Measurements from ENCODE around the gene SNRNP35.
"Not testable (repeated sequence)": the region's sequence is repeated elsewhere in the genome, so short reads cannot be mapped to it uniquely, and the experiment has no call there.

Gene SNRNP35

DNA sequence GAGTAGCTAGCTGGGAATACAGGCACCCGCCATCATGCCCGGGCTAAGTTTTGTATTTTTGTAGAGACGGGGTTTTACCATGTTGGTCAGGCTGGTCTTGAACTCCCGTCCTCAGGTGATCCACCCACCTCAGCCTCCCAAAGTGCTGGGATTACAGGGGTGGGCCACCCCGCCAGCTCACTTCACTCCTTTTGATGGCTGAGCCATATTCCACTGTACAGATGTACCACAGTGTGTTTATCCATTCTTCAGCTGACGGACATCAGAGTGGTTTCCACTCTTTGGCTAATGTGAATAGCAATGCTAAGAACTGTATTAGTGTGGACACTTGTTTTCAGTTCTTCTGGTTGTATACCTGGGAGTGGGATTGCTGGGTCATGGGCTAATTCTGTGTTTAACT is 29.5 kb downstream of the SNRNP35 start:
- in situ Hi-C loops (cut with MboI; ENCODE audit: low sequenced_read_pairs), result no loop called here

DNA sequence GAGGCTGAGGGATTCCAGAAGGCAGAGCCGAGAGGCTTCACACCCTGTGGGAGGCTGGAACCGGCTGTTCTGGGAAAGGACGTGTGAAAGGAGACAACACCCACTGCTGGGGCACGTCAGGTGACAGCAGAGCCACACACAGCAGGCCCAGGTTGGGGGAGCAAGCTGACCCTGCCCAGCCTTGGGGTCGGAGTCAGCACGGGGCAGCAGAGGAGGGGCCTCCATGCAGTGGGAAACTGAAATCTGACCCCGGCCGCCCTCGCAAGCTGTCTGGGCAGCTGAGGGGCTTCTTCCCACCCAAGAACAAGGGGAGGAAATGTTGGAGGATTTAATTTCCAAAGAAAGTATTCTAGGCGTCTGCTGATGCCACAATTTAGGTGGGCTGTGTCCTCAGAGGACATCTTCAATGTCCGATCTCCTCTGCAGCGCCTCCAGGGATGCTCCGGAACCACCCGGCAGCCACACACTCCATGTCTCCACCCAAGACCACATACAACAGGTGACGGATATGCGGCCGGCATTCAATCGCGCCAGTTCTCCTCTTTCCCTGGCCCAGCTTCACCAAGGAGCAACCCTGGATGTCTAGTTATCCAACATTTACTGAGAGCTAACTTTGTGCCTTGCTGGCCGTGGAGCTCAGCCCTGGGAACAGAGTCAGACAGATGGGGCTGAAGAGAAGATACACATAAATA is 30.7 kb downstream of the SNRNP35 start:
- in situ Hi-C loops (cut with MboI; ENCODE audit: low sequenced_read_pairs), result no loop called here

DNA sequence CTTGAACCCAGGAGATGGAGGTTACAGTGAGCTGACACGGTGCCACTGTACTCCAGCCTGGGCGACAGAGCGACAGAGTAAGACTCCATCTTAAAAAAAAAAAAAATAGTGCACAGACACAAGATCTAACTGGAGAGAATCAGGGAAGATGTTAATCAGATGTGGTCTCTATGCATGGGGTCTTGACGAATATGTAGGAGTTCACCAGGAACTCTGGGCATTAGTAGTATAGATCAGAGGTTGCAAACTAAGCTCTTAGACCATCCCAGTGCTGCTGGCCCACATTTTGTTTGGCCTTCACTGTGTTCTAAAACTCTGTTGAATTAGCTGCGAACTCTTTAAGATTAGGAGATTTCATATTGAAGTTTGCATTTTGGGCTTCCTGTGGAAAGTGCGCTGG is 31.6 kb downstream of the SNRNP35 start:
- in situ Hi-C loops (cut with MboI; ENCODE audit: low sequenced_read_pairs), result no loop called here

DNA sequence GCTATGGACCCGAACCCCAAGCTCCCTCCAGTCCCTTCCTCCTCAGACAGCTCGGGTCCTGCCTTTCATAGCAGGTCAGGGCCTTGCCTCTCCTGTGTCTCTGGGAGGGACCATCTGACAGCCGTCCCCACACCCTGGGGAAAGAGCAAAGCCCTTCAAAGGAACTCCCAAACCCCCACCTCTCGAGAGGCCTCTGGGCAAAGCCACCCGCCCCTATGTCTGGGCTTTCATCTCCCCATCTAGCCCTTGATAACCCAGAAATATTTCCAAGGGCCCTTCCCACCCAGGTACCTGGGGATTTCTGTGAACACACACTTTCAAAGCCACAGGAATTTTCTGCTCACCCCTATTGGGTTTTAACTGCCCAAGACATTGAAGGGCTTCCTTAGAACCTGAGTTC is 32.1 kb downstream of the SNRNP35 start:
- in situ Hi-C loops (cut with MboI; ENCODE audit: low sequenced_read_pairs), result no loop called here

DNA sequence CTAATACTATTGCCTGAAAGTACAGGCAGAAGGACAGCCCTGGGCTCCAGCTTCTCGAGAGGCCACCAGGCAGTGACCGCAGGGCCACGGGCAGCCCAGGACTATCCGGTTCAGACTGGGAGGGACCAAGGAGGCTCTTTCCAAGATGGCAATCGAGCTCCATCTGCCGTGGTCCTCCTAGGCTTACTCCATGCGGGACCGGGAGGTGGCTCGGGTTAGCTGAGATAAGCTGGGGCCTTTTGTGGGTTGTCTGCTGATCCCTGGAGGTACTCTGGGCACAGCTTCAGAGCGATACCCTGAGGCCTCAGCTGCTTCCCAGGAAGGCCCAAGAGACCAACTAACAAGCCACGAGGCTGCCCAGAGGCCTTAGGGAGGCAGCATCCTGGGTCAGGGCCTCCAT is 33.1 kb downstream of the SNRNP35 start:
- in situ Hi-C loops (cut with MboI; ENCODE audit: low sequenced_read_pairs), result no loop called here

DNA sequence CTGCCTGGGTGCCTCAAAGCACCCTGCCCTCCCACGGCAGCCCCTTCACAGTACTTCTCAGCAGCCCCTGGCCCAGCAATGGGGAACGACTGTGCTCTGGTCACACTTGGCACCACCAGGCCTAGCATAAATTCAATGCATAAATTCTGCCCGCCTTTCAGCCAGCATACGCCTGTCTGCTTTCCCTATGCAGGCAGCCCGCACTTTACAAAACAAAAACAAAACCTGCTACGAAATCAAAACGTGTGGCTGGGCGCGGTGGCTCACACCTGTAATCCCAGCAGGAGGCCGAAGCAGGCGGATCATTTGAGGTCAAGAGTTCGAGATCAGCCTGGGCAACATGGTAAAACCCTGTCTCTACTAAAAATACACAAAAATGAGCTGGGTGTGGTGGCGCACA is 33.5 kb downstream of the SNRNP35 start:
- in situ Hi-C loops (cut with MboI; ENCODE audit: low sequenced_read_pairs), result no loop called here

DNA sequence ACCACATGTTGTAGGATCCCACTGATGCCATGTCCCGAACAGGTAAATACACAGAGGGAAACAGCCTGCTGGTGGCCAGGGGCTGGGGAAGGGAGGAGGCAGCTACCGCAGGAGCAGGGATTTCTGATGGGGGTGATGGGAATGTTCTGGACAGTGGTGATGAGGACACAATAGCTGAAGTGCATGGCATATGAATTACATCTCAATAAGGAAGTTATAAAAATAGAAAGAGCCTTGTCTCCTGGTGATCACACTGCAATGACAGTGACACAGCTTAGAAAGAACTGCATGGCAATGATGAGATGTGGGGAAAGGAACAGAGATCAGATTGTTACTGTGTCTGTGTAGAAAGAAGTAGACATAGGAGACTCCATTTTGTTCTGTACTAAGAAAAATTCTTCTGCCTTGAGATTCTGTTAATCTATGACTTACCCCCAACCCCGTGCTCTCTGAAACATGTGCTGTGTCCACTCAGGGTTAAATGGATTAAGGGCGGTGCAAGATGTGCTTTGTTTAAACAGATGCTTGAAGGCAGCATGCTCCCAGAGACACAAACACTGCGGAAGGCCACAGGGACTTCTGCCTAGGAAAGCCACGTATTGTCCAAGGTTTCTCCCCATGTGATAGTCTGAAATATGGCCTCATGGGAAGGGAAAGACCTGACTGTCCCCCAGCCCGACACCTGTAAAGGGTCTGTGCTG is 34.5 kb downstream of the SNRNP35 start:
- in situ Hi-C loops (cut with MboI; ENCODE audit: low sequenced_read_pairs), result not testable (repeated sequence)

DNA sequence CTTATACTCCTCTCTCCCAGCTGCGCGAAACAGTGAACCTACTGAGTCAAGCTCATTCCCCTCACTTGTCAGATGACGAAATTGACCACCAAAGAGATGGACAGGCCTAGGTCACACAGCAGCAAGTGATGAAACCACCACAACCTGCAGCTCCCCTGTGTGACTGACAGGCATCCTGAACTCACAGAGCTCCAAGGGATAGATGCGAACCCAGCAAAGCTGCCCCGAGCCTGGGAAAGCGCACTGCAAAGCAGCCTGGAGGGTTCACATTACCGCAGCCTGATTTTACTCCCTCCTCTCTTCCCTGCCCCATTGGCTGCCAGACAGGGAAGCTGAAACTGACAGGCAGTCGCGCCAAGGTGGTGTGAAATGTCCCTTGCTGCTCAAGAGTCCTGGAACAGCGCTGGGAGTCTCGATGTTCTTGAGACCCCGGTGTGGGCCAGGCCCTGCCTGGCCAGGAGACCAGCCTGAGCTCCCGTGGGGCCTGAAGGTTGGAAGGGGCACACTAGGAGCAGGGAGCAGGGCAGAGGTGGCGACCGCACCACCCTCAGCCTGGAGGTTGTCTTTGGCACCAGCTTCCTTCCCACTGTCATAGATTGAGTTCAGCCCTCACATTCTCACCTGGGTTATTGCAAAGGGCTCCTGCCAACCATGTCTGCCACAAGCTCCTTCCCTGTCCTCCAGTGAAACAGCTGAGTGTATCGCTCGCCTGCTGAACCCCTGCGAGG is 36.3 kb downstream of the SNRNP35 start:
- in situ Hi-C loops (cut with MboI; ENCODE audit: low sequenced_read_pairs), result no loop called here

DNA sequence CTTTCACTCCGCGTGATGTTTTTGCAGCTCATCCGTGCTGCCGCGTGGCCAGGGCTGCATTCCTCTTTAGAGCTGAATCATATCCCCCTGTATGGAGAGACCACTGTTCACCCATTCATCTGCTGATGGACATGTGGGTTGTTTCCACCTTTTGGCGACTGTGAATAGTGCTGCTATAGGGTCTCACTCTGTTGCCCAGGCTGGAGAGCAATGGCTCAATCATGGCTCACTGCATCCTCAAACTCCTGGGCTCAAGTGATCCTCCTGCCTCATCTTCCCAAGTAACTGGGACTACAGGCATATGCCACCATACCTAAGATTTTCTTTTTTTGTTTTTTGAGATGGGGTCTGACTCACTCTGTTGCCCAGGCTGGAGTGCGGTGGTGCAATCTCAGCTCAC is 39.1 kb downstream of the SNRNP35 start:
- in situ Hi-C loops (cut with MboI; ENCODE audit: low sequenced_read_pairs), result no loop called here

DNA sequence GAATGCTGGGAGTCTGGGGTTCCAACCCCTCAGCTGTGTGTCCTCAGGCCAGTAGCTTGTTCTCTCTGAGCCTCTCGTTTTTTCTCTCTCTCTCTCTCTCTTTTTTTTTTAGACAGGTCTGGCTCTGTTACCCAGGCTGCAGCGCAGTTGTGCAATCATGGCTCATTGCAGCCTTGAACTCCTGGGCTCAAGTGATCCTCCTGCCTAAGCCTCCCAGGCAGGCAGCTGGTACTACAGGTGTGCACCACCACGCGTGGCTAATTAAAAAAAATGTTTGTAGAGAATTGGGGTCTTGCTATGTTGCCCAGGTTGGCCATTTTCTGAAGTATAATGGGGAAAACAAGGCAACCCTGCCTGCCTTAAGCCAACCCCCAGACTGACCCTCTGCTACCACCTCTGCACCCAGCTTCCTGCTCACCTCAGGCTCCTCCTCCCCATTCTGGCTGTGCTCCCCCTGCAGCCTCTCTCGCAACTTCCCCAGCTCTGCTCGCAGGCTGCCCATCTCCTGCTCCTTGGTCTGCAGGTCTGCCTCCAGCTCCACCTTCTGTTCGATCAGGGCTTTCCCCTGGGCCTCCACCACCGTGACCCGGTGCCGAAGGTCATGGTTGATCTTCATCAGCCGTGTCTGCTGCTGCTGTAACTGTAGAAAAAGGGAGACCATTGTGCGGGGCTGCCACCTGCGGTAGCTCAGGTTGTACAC is 40.3 kb downstream of the SNRNP35 start:
- in situ Hi-C loops (cut with MboI; ENCODE audit: low sequenced_read_pairs), result no loop called here

DNA sequence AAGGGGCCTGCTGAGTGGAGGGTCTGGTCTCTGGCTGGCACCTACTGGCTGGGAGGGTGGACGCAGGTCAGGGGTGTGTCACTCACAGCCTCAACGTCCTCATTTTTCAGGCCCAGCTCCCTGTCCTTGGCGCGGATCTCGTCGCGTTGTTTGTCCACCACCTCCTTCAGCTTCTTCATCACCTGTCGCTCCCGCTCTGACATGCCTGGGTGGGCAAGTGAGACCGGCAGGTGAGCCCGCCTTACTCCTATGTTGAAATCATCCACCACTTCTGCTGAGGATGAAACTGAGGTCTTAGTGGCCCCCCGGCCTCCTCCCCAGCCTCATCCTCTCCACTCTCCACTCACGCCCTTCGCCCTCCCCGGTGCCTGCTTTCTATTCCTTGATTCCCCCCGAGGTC is 41.4 kb downstream of the SNRNP35 start:
- in situ Hi-C loops (cut with MboI; ENCODE audit: low sequenced_read_pairs), result no loop called here

DNA sequence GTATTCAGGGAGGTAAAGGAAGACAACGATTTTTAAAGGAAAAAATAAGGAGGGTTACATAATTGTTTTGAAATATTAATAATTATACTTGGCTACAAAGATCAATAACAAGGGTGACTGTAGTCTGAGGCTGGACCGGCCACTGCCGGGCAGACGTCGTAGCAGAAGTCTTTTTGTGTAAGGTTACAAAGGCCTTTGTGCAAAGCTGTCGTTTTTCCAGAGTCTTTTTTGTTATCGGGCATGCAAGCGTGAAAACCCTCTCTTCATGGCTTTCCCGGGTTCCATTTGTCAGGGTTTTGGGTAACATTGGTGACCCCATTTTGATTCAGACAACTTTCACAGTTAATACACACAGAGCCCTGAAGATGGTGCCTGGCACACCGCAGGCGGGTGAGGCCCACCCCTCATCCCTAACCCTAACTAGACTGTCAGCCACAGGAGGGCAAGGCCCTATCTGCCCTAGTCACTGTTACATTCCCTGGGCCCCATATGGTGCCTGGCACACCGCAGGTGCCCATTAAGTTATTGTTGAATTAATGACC is 44.3 kb downstream of the SNRNP35 start:
- in situ Hi-C loops (cut with MboI; ENCODE audit: low sequenced_read_pairs), result no loop called here

DNA sequence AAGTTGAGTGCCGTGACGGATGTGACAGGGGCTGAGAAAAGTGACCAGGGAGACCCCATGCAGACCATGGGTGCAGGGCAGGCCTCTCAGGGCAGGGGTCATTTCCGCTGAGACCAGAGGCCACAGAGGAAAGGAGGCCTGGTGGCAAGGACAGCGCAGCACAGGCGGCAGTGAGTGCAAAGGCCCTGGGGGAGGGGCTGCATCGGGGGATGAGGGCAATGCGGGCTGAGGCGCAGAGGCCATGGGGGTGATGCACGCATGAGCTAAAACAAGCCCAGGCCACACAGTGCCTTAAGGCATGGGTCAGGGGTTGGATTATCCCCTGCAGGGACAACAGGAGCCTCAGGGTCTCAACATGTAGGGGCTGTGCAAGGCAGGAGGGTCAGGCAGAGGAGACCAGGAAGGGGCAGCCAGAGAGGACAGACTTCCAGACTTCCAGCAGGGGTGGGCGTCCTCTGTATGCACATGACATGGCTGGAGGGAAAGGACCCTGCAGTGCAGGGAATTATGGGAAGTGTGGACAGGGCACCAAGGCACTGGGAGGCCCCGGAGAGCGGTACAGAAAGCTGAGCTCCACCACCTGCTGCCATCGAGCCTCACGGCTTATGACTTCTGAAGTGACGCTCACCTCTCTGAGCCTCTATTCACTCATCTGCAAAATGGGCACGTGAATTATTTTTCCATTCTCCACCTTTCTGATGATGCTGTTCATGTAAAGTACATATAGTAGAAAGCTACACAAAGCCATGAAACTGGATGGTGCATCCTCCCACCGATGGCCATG is 48.3 kb downstream of the SNRNP35 start:
- in situ Hi-C loops (cut with MboI; ENCODE audit: low sequenced_read_pairs), result no loop called here

DNA sequence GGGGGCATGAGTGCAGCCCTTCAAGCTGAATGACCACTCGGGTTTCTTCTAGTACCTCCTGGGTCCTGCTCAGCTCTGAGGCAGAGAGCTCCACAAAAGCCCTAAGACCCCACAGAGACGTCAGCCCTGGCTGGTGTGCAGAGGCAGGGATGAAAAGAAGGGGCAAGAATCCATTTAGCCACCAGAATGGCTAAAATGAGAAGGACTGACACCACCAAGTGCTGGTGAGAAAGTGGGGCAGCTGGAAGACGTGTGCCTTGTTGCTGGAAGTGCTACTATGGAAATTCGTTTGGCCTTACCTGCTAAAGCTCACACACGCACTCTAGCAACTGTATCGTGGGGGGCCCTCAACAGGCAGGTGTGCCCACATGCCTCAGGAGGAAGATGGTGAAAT is 48.9 kb downstream of the SNRNP35 start:
- in situ Hi-C loops (cut with MboI; ENCODE audit: low sequenced_read_pairs), result no loop called here

DNA sequence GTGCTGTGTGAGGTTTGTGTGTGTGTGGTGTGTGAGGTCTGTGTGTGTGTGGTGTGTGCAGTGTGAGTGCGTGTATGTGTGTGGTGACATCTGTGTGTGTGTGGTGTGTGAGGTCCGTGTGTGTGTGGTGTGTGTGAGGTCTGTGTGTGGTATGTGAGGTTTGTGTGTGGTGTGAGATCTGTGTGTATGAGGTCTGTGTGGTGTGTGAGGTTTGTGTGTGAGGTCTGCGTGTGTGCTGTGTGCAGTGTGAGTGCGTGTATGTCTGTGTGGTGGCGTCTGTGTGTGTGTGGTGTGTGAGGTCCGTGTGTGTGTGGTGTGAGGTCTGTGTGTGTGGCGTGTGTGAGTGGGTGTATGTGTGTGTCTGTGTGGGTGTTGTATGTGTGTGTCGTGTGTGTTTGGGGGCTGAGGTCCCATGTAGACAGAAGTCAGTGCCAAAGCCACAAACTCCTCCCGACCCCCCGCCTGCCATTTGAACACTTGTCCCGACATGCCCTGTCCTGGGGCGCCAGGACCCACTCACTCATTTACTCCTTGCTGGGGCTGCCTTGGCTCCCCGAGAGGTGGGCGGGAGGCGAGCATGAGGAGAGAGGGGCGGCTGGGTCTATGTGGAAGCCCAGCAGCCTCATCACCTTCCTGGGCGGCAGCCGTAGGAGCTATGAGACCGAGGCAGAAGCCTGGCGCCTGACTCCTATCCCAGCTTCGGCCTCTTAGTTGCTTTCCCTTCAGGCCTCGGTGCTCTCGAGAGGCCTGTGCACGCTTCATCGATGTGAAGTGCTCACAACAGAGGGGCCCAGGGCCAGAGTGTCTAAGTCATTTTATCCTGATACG is 55.1 kb downstream of the SNRNP35 start:
- in situ Hi-C loops (cut with MboI; ENCODE audit: low sequenced_read_pairs), result no loop called here

DNA sequence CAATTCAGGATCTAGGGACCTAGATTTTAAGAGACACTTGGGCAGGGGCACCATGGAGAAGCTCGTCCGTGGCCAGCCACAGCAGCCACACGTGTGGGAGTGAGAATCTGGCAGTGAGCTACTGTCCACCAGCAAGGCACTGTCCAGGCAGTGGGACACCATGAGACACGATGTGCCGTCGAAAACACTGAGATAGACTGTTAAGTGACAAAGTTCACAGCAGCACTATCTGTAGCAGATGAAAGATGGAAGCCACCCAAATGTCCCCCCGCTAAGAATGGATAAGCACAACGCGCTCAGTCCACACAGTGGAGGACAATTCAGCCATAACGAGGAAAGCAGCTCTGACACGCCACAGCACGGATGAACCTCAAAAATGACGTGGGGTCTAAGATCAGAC is 55.9 kb downstream of the SNRNP35 start:
- in situ Hi-C loops (cut with MboI; ENCODE audit: low sequenced_read_pairs), result no loop called here

DNA sequence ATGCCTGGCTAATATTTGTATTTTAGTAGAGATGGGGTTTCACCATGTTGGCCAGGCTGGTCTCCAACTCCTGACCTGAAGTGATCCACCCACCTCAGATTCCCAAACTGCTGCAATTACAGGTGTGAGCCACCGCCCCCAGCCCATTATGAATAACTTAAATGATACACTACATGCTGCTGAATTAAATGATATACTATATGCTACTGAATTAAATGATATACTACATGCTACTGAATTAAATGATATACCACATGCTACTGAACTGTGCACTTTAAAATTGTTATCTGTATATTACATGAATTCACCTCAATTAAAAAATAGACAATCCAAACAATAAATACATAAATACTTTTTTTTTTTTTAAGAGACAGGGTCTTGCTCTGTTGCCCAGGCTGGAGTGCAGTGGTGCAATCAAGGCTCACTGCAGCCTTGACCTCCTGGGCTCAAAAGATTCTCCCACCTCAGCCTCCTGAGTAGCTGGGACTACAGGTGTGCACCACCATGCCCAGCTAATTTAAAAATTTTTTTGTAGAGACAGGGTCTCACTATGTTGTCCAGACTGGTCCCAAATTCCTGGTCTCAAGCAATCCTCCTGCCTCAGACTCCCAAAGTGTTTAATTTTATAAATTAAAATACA is 56.8 kb downstream of the SNRNP35 start:
- in situ Hi-C loops (cut with MboI; ENCODE audit: low sequenced_read_pairs), result not testable (repeated sequence)

DNA sequence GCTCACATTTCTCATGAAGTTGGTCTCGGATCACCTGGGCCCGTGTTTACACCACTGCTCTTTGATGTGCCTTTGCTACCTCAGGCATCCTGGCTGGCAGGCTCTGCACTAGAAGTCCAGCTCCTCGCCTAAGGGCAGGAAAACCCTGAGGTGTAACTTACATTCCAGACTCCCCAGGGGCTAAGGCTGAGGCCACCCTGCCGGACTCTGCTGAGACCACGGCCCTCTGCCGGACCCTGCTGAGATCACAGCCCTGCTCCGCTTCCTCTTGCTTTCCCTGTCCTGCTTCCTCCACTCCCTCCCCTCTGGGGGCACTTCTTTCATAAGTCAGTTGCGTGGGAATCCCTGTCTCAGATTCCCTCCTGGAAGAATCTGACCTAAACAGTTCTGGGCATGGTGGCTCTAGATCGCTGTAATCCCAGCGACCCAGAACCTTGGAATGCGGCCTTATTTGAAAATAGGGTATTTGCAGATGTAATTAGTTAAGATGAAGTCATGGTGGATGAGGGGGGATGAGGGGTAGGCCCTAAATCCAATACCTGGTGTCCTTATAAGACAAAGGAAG is 58.4 kb downstream of the SNRNP35 start:
- in situ Hi-C loops (cut with MboI; ENCODE audit: low sequenced_read_pairs), result no loop called here

Data from HL-60/S4 (cell line).